RWPE1 (cell line): ENCODE data around the gene NFIX.

Experiments used
- CTCF ChIA-PET: fragments of 350-600 bp; sonication (Branson Sonifier 250); formaldehyde crosslinking; extraction: SDS; loops from one replicate; lab custom pipeline; 2021; lab: Yijun Ruan, JAX
- POLR2A ChIA-PET: fragments of 400-600 bp; formaldehyde crosslinking; extraction: SDS; loops from one replicate; lab custom pipeline; 2020; ENCODE audit warnings: antibody characterized with exemption; ENCODE audit not compliant: low non-redundant PET; lab: Yijun Ruan, JAX
- DNase-seq: peaks from one replicate; pipeline ENCODE4 v3.0.0; 2012; ENCODE audit warnings: low spot score
- H3K27ac ChIP-seq: fragments of 450-650 bp; 2 replicates; pipeline ENCODE4 v1.5.1; 2017
- CTCF ChIP-seq: fragments of 450-650 bp; conservative IDR thresholded peaks from 2 replicates; pipeline ENCODE4 v1.5.1; 2017; ENCODE audit warnings: low read depth, mild to moderate bottlenecking

The NFIX gene

DNA sequence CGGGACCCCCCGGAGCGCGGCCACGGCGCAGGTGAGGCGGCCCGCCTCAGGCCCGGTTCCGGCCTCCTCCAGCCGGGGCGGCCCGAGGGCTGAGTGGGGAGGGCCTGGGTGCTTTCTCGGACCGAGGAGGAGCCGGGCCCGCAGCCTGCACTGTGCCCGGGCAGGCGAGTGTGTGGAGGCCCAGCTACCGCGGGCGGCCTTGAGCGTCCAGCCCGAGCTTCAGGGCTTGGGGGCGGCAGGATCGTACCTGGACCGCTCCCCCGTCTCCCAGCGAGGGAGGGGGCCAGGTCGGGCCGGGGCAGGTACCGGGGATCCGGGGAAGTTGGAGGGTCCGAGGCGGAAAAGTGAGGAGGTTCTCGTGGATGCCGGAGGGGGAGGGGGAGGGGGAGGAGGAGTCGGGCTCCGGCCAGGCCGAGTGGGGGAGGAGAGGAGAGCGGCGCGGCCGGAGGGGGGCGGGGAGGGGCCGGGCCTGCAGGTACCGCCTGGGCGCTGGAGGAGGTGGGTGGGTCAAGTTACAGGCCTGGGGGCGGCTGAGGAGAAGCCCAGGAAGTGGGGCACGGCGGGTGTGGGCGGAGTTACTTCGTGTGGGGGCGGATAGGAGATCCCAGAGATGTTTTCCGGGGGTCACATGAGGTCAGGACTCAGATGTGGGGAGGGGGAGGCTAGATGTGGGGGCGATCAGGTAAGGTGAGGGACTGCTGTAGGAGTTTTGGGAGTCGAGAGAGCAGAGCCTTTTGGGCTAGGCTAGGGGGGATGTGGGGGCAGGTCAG lies 123.3 kb downstream of the NFIX start:
- DNase-seq: peak; percentile 76
- peak overlapping the region; percentile 87 for H3K27ac ChIP-seq
- CTCF ChIA-PET: interaction anchor here (1.2 kb wide), 1 partner anchor 9 kb away, joined by 5 read pairs; no protein-coding TSS in a partner anchor

DNA sequence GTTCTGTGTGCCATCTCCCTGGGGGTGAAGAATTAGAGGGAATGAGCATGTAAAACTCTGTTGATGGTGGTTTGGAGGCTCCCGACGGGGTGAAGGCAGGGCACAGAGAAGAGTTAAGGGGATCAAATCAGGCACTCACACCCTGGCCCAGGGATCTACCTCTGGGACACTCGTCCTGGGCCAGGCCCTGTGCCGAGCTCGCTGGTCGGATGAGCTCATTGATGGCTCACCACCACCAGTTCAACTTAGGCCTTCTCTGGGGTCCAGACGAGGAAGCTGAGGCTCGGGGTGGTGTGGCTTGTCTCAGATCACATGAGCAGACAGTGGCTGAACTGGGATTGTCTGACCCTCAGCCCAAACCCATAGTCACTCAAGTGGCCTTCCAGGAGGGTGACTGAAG lies 124.4 kb downstream of the NFIX start:
- peak overlapping the region; percentile 87 for H3K27ac ChIP-seq
- no peak for TF ChIP-seq CTCF
- ChIA-PET CTCF (no interaction called here), POLR2A (interaction anchor here (0.6 kb wide), 1 partner anchor 51 kb away, joined by 3 read pairs; no protein-coding TSS in a partner anchor)
- DNase-seq: no peak

More for the DNA sequence above, 123.3 kb downstream of the NFIX start:
- POLR2A ChIA-PET: interaction anchor here (1.0 to 1.5 kb wide), 3 partner anchors 14 to 34 kb away, joined by 3 to 8 read pairs (median 5); partner anchors contain the start of genes IER2 and STX10
- TF ChIP-seq CTCF: no peak

DNA sequence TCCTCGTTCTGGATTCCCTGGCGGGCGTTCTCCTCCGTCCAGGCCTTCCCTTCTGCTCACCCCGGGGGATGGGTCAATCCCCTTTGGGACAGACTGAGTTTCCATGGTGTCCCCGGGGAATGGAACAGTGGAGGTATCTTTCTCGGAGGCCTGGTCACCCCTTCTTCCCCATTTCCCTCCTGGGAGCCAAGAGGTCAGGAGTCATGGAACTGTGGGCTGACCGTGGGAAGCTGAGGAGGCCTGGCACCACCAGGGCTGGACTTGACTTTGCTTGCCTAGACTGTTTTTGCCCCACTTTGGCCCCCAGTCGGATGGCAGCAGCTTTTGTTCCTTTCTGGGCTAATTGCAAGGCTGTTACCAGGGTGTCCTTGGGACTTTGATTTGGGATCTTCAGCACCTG lies 124.8 kb downstream of the NFIX start:
- ChIA-PET POLR2A (interaction anchor here (0.6 kb wide), 1 partner anchor 51 kb away, joined by 3 read pairs; no protein-coding TSS in a partner anchor), CTCF (no interaction called here)
- DNase-seq: no peak
- peak overlapping the region; percentile 87 for H3K27ac ChIP-seq
- no peak for TF ChIP-seq CTCF

DNA sequence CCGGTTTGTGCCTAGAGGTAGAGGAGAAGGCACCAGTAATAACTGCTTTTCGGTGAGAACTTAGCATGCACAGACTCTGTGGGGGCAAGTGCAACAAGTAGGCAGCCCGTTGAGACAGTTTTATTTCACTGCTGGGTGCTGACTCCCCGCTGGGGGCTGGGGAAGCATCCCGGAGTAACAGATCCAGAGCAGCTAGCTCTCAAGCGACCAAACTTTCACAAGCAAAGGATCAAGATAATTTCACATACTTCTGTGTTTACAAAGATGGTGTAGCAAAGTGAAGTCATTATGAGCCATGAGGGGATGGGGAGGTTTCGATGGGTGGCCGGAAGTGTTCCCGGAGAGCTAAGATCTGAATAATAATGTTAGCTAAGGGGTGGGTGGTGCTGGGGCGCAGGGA lies 125.5 kb downstream of the NFIX start:
- H3K27ac ChIP-seq: peak overlapping the region; percentile 87
- TF ChIP-seq CTCF: no peak
- ChIA-PET POLR2A (no interaction called here), CTCF (interaction anchor here (0.5 kb wide), 1 partner anchor 273 kb away, joined by 4 read pairs; no protein-coding TSS in a partner anchor)
- no peak for DNase-seq

- POLR2A ChIA-PET: no interaction called here
- DNase-seq: no peak
- CTCF ChIA-PET: no interaction called here
Measured at GRCh38 chr19:13121551-13122274, 126.4 kb downstream of the NFIX start.

More at GRCh38 chr19:13121551-13122274, 126.4 kb downstream of the NFIX start:
- no peak for TF ChIP-seq CTCF
- H3K27ac ChIP-seq: peak overlapping the region; percentile 87
